Smooth muscle cell (in vitro differentiated cells): ENCODE results near the gene CLTCL1. TPM values are rescaled to one million over a fixed set of nuclear protein-coding genes. Genes with fewer than 3 reads are reported as not detected.

Experiments used
- DNase-seq: peaks from one replicate; lab custom pipeline; 2025; ENCODE audit not compliant: unreplicated experiment; lab: John Stamatoyannopoulos, UW
- H2AFZ ChIP-seq: fragments of 200-600 bp; sonication (generic); 2 replicates; pipeline ENCODE4 v1.6.0; 2016; ENCODE audit warnings: antibody characterized with exemption, low read depth, mild to moderate bottlenecking
- H3F3A ChIP-seq: fragments of 200-600 bp; sonication (generic); 2 replicates; pipeline ENCODE4 v1.6.0; 2017; ENCODE audit warnings: antibody characterized with exemption, low read depth
- H3K27ac ChIP-seq: fragments of 200-600 bp; sonication (generic); 2 replicates; pipeline ENCODE4 v1.5.1; 2016; ENCODE audit warnings: low read depth, mild to moderate bottlenecking
- H3K27me3 ChIP-seq: fragments of 200-600 bp; sonication (generic); 2 replicates; pipeline ENCODE4 v1.6.1; 2016; ENCODE audit warnings: low read depth, mild to moderate bottlenecking
- H3K36me3 ChIP-seq: fragments of 200-600 bp; sonication (generic); 2 replicates; pipeline ENCODE4 v1.5.1; 2016; ENCODE audit warnings: low read depth
- H3K4me1 ChIP-seq: fragments of 200-600 bp; sonication (generic); 2 replicates; pipeline ENCODE4 v1.5.1; 2016; ENCODE audit warnings: low read depth
- H3K4me2 ChIP-seq: fragments of 200-600 bp; sonication (generic); 2 replicates; pipeline ENCODE4 v1.6.0; 2016; ENCODE audit warnings: mild to moderate bottlenecking
- H3K4me3 ChIP-seq: fragments of 200-600 bp; sonication (generic); 2 replicates; pipeline ENCODE4 v1.5.1; 2016; ENCODE audit warnings: mild to moderate bottlenecking
- H3K79me2 ChIP-seq: fragments of 200-600 bp; sonication (generic); 2 replicates; pipeline ENCODE4 v1.6.0; 2016; ENCODE audit warnings: low read depth, mild to moderate bottlenecking
- H3K9ac ChIP-seq: fragments of 200-600 bp; sonication (generic); 2 replicates; pipeline ENCODE4 v1.6.0; 2016; ENCODE audit warnings: low read depth
- H3K9me3 ChIP-seq: fragments of 200-600 bp; sonication (generic); replicated peaks from 2 replicates; pipeline ENCODE4 v1.5.1; 2016; ENCODE audit warnings: low read depth
- H4K20me1 ChIP-seq: fragments of 200-600 bp; sonication (generic); 2 replicates; pipeline ENCODE4 v1.6.0; 2016; ENCODE audit warnings: low read depth
- WGBS: methylation state at CpG from one replicate; pipeline ENCODE4 v1.1.7; 2016; ENCODE audit warnings: low lambda C conversion rate; 5-methylcytosine and 5-hydroxymethylcytosine counted together
- polyA plus RNA-seq: library from polyadenylated mRNA; unstranded; fragments of >200 nt; fragmentation: Nextera tagmentation; extraction: Ambion mirVana; gene quantifications from 2 replicates; pipeline ENCODE4 v1.2.1, GENCODE V29; 2016
- total RNA-seq: library from RNA; depleted of rRNA; stranded (reverse); fragments of >200 nt; gene quantifications from 2 replicates; pipeline ENCODE4 v1.2.3, GENCODE V29; 2014
- TF ChIP-seq, protein P1 (sequence below): fragments of 200-600 bp; sonication (generic); IDR thresholded peaks from 2 replicates; pipeline ENCODE4 v1.5.1; 2017; ENCODE audit warnings: borderline replicate concordance, mild to moderate bottlenecking, antibody characterized with exemption; ENCODE audit not compliant: insufficient read depth, poor library complexity, severe bottlenecking

Gene CLTCL1
- total and polyA plus RNA-seq, 2 experiments from 2014 or later = 4.7 to 9.0 TPM

DNA sequence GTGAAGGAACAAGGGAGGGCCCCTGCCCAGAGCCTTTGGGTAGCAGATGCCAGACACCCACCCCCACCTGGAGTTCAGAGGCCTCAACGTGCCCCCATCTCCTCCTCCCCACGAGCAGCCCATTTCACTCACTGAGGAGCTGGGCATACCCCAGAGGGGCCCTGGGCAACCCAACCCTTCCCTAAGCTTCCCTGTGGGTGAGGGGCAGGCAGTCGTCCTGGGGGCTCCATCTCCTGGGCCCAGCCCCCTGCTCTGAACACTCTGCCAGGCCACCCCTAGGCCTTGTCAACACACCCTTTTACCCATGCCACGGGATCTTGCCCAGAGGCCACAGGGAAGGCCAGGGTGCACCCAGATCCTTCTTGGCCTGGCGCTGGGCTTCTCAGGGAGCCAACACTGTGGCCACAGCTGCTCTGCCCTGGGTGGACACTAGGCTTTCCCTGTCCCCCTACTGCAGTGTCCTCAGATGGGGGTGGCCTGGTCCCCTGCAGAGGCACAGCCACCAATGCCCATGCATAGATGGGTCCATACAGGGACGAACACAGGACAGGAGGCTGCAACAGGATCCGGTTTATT lies 116.4 kb downstream of the CLTCL1 start:
- no peak for DNase-seq
- H3K9me3 ChIP-seq = no peaks in the 10 kb centered on the region
- H3F3A ChIP-seq = no peaks in the 10 kb centered on the region
- peak overlapping the region; percentile 35 for H3K27ac ChIP-seq
- H3K4me2 ChIP-seq = no peak overlapping the region
- H3K36me3 ChIP-seq = no peaks in the 10 kb centered on the region
- H3K4me1 ChIP-seq = peaks cover 14% of the 10 kb centered on the region
- H3K27me3 ChIP-seq = peaks cover 1% of the 10 kb centered on the region
- no peak overlapping the region for H2AFZ ChIP-seq
- TF ChIP-seq, protein P1, sequence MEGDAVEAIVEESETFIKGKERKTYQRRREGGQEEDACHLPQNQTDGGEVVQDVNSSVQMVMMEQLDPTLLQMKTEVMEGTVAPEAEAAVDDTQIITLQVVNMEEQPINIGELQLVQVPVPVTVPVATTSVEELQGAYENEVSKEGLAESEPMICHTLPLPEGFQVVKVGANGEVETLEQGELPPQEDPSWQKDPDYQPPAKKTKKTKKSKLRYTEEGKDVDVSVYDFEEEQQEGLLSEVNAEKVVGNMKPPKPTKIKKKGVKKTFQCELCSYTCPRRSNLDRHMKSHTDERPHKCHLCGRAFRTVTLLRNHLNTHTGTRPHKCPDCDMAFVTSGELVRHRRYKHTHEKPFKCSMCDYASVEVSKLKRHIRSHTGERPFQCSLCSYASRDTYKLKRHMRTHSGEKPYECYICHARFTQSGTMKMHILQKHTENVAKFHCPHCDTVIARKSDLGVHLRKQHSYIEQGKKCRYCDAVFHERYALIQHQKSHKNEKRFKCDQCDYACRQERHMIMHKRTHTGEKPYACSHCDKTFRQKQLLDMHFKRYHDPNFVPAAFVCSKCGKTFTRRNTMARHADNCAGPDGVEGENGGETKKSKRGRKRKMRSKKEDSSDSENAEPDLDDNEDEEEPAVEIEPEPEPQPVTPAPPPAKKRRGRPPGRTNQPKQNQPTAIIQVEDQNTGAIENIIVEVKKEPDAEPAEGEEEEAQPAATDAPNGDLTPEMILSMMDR = no peak
- WGBS = 91% methylated on average over 7 of the region's 7 CpGs
- peaks cover 43% of the 10 kb centered on the region for H3K79me2 ChIP-seq
- H3K4me3 ChIP-seq = no peak overlapping the region
- H3K9ac ChIP-seq = no peak overlapping the region
- peaks cover 46% of the 10 kb centered on the region for H4K20me1 ChIP-seq

DNA sequence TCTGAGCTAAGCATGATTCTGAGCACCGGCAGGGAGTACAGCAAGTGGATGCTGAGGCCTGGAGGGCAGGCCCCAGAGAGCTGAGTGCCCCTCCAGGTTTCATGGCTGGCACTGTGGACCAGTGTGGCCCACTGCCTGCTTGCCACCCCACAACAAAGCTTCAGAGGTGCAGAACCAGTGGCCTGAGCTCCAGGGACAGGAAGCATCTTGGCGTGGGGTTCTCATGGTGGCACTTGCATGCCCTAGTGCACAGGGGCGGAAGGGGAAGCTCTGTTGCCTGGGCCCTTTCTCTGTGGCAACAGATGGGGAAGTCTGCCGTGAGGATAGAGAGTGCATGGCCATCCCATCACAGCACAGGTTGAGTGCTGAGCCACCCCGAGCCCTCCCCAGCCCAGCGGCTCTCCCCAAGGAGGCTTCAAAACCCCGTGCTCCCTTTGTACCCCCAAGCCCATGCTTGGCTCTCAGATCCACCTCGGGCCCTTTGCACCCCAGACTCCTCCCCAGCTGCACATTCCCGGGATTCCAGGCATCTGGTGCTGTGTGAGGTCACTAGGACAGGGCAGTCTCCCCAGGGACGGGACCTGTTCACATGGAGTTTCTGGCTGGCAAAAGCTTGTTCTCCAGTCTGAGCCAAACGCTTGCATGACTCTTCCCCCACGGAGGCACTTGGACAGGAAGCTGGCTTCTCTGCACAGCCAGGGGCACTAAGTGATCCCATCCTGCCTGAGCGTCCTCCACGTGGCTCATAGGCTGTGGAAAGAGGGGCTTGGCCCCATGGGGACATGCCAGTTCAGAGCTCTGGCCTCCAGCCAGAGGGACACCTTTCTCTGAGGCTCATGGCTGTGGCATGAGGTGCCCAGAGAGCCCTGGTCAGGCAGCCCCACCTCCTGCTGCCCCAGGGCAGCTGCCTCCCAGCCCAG lies 117.2 kb downstream of the CLTCL1 start:
- Histone ChIP-seq H3K9me3 (no peaks in the 10 kb centered on the region), H3K79me2 (peaks cover 43% of the 10 kb centered on the region), H3K4me1 (peaks cover 18% of the 10 kb centered on the region), H3K27ac (peak overlapping the region; percentile 35), H3K36me3 (no peaks in the 10 kb centered on the region), H3K9ac (no peak overlapping the region), H3F3A (no peaks in the 10 kb centered on the region), H3K4me2 (no peak overlapping the region), H2AFZ (no peak overlapping the region), H3K4me3 (no peak overlapping the region), H3K27me3 (peaks cover 9% of the 10 kb centered on the region), H4K20me1 (peaks cover 46% of the 10 kb centered on the region)
- TF ChIP-seq, protein P1 = no peak
- 59% methylated on average over 14 of the region's 14 CpGs for WGBS
- no peak for DNase-seq

DNA sequence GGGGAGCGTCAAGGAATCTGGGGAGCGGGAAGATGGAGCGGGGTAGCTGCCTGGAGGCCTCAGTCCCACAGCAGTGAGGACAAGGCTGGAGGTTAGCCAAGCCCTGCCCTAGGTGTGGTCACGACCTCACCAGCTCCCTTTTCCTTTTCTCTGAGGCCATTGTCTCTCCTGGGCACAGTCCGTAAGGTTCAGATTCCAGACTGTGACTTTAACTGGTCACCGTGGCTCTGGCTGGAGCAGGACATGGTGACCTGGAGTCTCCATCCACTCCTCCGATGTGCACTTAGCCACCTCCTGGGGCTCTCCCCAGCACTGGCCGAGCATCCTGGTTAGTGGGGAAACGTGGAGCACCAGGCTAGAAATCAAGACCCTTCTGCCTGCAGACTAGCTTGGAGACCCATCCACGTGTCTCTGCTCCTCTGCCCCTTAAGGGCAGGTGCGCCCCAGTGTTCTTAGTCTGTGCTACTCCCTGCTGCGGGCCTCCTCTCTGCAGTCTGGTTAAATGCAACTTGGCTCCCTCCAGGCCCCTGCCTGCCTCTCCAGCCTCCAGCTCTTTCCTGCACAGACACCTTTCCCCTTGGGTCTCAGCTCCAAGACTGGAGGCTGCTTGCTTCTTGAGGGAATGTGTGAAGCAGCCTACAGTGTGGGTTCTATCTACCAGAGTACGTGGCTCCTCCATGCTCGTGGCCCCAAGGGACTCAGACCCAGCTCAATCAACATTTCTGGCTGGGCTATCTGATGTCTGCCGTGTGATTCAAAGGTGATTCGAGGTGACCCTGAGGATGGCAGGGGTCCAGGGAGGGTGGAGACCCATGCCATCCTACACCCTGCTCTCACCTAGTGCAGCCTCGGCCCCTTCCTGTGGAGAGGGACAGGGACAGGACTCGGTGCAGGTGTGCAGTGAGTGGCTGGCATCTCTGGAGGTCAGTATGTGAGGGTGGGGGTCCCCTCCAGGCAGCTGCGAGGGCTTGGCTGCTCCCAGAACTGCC lies 118.2 kb downstream of the CLTCL1 start:
- Histone ChIP-seq H3K9me3 (no peaks in the 10 kb centered on the region), H3F3A (no peaks in the 10 kb centered on the region), H3K4me1 (peaks cover 23% of the 10 kb centered on the region), H3K27ac (no peak overlapping the region), H3K79me2 (peaks cover 43% of the 10 kb centered on the region), H3K4me2 (peak overlapping the region; percentile 100), H3K36me3 (no peaks in the 10 kb centered on the region), H3K27me3 (peaks cover 19% of the 10 kb centered on the region), H2AFZ (no peak overlapping the region), H3K4me3 (no peak overlapping the region), H3K9ac (peak overlapping the region; percentile 97), H4K20me1 (peaks cover 46% of the 10 kb centered on the region)
- DNase-seq = no peak
- WGBS = 90% methylated on average over 19 of the region's 19 CpGs
- TF ChIP-seq, protein P1 = no peak
